ENCODE measurements around the gene PLEKHM1. TPM values are rescaled to one million over a fixed set of nuclear protein-coding genes. Genes with fewer than 3 reads are reported as not detected.

PLEKHM1 gene
- total and polyA plus RNA-seq, 9 donors = 13.0 to 38.4 (median 33.5) TPM

GRCh38 chr17:45404870-45405249 is 85.7 kb downstream of the PLEKHM1 start:
- 44 to 60% (median 45%) methylated on average over 14 of the region's 14 CpGs for WGBS, 3 donors

GRCh38 chr17:45403906-45404490 is 86.5 kb downstream of the PLEKHM1 start:
- intact Hi-C loops (cut with DNase I) = no loop called here
- no peak for DNase-seq
- no peak for TF ChIP-seq CTCF (IDR thresholded peaks at IDR 0.05)
- TF ChIP-seq POLR2A (IDR thresholded peaks at IDR 0.05) = no peak
- TF ChIP-seq EP300 (IDR thresholded peaks at IDR 0.05) = no peak
- Histone ChIP-seq H3K27ac (no peak overlapping the region), H3K36me3 (no peaks in the 10 kb centered on the region), H3K27me3 (no peaks in the 10 kb centered on the region), H3K9me3 (no peaks in the 10 kb centered on the region), H3K4me1 (ENCODE audit: insufficient read depth) (peaks cover 4% of the 10 kb centered on the region), H3K4me3 (no peak overlapping the region)
- 92 to 94% (median 92%) methylated on average over 10 of the region's 10 CpGs for WGBS, 3 donors

More at GRCh38 chr17:45404870-45405249, 85.7 kb downstream of the PLEKHM1 start:
- peaks cover 4% of the 10 kb centered on the region for H3K4me1 ChIP-seq (ENCODE audit: insufficient read depth)
- H3K4me3 ChIP-seq = no peak overlapping the region
- H3K36me3 ChIP-seq = no peaks in the 10 kb centered on the region
- intact Hi-C loops (cut with DNase I) = no loop called here
- TF ChIP-seq EP300 (IDR thresholded peaks at IDR 0.05) (no peak), POLR2A (IDR thresholded peaks at IDR 0.05) (no peak), CTCF (IDR thresholded peaks at IDR 0.05) (no peak)
- H3K9me3 ChIP-seq = no peaks in the 10 kb centered on the region
- no peak overlapping the region for H3K27ac ChIP-seq
- no peaks in the 10 kb centered on the region for H3K27me3 ChIP-seq
- no peak for DNase-seq

GRCh38 chr17:45402916-45403315 is 87.6 kb downstream of the PLEKHM1 start:
- no peaks in the 10 kb centered on the region for H3K27me3 ChIP-seq
- TF ChIP-seq POLR2A (IDR thresholded peaks at IDR 0.05) = no peak
- no peak for TF ChIP-seq CTCF (IDR thresholded peaks at IDR 0.05)
- no peak for TF ChIP-seq EP300 (IDR thresholded peaks at IDR 0.05)
- no peak overlapping the region for H3K27ac ChIP-seq
- H3K4me1 ChIP-seq (ENCODE audit: insufficient read depth) = peaks cover 4% of the 10 kb centered on the region
- H3K9me3 ChIP-seq = no peaks in the 10 kb centered on the region
- WGBS, 3 donors = 53 to 72% (median 68%) methylated on average over 1 of the region's 1 CpG
- H3K36me3 ChIP-seq = no peaks in the 10 kb centered on the region
- intact Hi-C loops (cut with DNase I) = no loop called here
- no peak for DNase-seq
- H3K4me3 ChIP-seq = no peak overlapping the region

- WGBS, 3 donors = 46 to 59% (median 49%) methylated on average over 5 of the region's 5 CpGs
- TF ChIP-seq POLR2A (IDR thresholded peaks at IDR 0.05) (no peak), EP300 (IDR thresholded peaks at IDR 0.05) (no peak), CTCF (IDR thresholded peaks at IDR 0.05) (no peak)
- Histone ChIP-seq H3K4me3 (no peak overlapping the region), H3K36me3 (no peaks in the 10 kb centered on the region), H3K27ac (no peak overlapping the region), H3K4me1 (ENCODE audit: insufficient read depth) (peaks cover 4% of the 10 kb centered on the region), H3K9me3 (no peaks in the 10 kb centered on the region), H3K27me3 (no peaks in the 10 kb centered on the region)
- DNase-seq = no peak
- intact Hi-C loops (cut with DNase I) = loop anchor here in 2 of 4 donors (10.0 kb wide), 2 partner anchors 196 to 436 kb away; no protein-coding TSS in a partner anchor
These were observed 91.7 kb downstream of the PLEKHM1 start for GRCh38 chr17:45398800-45399199.
